IPS-20b (cell line): Measurements from ENCODE around the gene SH3BP2.
A peak's percentile ranks its signal among the peaks of the same experiment; 100 is the strongest.

Experiments
- H3K27ac ChIP-seq: one replicate; pipeline ENCODE4 v1.5.1; 2013; ENCODE audit warnings: low read length
- H3K27me3 ChIP-seq: 2 replicates; pipeline ENCODE4 v1.6.1; 2013; ENCODE audit warnings: mild to moderate bottlenecking, low read length, inconsistent platforms; ENCODE audit not compliant: insufficient read depth
- H3K36me3 ChIP-seq: 2 replicates; pipeline ENCODE4 v1.6.1; 2013; ENCODE audit warnings: low read depth, mild to moderate bottlenecking, inconsistent platforms, low read length, moderate library complexity; ENCODE audit not compliant: insufficient read depth
- H3K4me1 ChIP-seq: 2 replicates; pipeline ENCODE4 v1.6.1; 2013; ENCODE audit warnings: mild to moderate bottlenecking, control low read depth, inconsistent platforms, low read length, moderate library complexity; ENCODE audit not compliant: insufficient read depth
- H3K4me3 ChIP-seq: 2 replicates; pipeline ENCODE4 v1.5.1; 2013; ENCODE audit warnings: mild to moderate bottlenecking, low read length, inconsistent platforms
- H3K9ac ChIP-seq: 2 replicates; pipeline ENCODE4 v1.6.1; 2013; ENCODE audit warnings: low read depth, mild to moderate bottlenecking, inconsistent platforms, low read length, moderate library complexity
- H3K9me3 ChIP-seq: 2 replicates; pipeline ENCODE4 v1.6.1; 2013; ENCODE audit warnings: mild to moderate bottlenecking, low read depth, low read length, inconsistent platforms; ENCODE audit not compliant: insufficient read depth

Gene SH3BP2

DNA sequence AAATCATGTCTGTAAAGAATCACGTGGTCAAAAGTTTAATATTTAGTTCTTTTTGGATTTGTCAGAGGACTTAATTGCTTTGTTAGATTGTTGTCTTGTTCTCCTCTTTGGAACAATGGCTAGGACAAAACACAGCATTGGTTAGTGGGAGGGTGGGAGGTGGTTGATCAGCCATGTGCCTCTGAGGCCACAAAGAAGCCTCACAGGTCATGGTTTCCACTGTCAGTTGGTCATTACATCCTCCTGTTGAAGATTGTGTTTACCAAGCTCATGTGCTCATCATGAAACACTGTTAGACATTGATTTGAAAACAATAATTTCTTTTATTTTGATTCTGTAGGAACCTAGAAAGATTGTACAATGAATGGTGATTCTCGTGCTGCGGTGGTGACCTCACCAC, 82.7 kb downstream of the SH3BP2 start:
- H3K4me1 ChIP-seq, result peaks cover 6% of the 10 kb centered on the region; the same call in 1 of the 2 replicates
- H3K4me3 ChIP-seq, result no peak overlapping the region
- H3K9ac ChIP-seq, result no peak overlapping the region
- H3K36me3 ChIP-seq, result peaks cover 28% of the 10 kb centered on the region
- no peak overlapping the region for H3K27ac ChIP-seq
- no peaks in the 10 kb centered on the region for H3K27me3 ChIP-seq
- H3K9me3 ChIP-seq, result no peaks in the 10 kb centered on the region

DNA sequence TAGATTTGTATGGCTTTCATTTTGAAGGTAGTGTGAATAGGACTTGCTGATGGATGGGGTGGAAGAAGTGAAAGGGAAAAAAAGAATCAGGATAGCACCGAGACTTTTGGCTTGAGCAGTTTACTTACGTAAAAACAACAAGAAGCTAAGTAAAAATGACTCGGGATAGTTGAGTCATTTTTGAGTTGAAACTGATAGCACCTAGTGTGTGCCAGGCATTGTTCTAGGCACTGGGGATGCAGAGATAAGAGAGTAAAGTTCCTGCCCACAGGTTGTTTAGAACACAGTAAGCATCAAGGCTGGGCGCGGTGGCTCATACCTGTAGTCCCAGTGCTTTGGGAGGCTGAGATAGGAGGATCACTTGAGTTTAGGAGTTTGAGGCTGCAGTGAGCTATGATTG, 85.5 kb downstream of the SH3BP2 start:
- no peaks in the 10 kb centered on the region for H3K9me3 ChIP-seq
- no peak overlapping the region for H3K27ac ChIP-seq
- H3K4me3 ChIP-seq, result no peak overlapping the region
- no peak overlapping the region for H3K9ac ChIP-seq
- peaks cover 9% of the 10 kb centered on the region; the same call in 1 of the 2 replicates for H3K4me1 ChIP-seq
- H3K36me3 ChIP-seq, result peaks cover 28% of the 10 kb centered on the region
- no peaks in the 10 kb centered on the region for H3K27me3 ChIP-seq

DNA sequence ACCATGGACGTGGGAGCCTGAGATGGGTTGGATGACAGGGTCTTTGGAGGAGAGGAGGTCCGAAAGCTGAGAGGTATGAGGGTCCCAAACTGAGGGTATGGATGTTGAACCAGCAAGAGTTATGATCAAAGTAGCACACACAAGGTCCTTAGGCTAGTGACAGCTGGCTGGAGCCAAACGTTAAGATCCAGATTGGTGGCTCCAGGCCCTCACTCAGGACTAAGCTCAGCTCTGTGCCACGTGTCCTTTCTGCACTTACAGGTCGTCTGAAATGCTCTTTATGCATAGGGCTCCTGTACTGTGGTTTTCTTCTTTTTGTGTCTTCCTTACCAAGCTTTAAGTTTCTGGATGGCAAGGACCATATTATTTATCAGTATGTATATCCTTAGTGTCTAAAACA, 86.1 kb downstream of the SH3BP2 start:
- peaks cover 29% of the 10 kb centered on the region for H3K36me3 ChIP-seq
- no peaks in the 10 kb centered on the region for H3K27me3 ChIP-seq
- H3K9me3 ChIP-seq, result no peaks in the 10 kb centered on the region
- H3K27ac ChIP-seq, result no peak overlapping the region
- H3K4me1 ChIP-seq, result peaks cover 9% of the 10 kb centered on the region; the same call in 1 of the 2 replicates
- H3K4me3 ChIP-seq, result no peak overlapping the region
- H3K9ac ChIP-seq, result no peak overlapping the region

DNA sequence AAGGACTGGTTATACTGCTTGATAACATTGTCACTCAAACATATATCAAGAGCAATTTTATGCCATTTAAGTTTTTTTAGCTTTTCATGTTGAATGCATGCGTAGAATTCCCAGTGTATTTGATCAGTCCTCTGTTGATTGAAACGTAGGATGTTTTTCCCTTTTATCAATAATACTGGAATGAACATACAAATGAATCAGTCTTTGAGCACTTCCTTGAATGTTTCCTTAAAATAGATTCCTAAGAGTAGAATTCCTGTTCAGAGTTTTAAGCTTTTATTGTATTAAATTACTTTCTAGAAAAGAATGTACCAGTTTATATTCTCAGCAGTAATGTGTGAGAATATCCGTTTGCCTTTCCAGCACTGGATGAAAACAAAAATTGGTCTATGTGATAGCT, 88.5 kb downstream of the SH3BP2 start:
- H3K27me3 ChIP-seq, result no peaks in the 10 kb centered on the region
- peaks cover 37% of the 10 kb centered on the region for H3K36me3 ChIP-seq
- peaks cover 3% of the 10 kb centered on the region; the same call in 1 of the 2 replicates for H3K4me1 ChIP-seq
- H3K27ac ChIP-seq, result no peak overlapping the region
- H3K9ac ChIP-seq, result no peak overlapping the region; the same call in 1 of the 2 replicates
- no peaks in the 10 kb centered on the region for H3K9me3 ChIP-seq
- H3K4me3 ChIP-seq, result no peak overlapping the region

DNA sequence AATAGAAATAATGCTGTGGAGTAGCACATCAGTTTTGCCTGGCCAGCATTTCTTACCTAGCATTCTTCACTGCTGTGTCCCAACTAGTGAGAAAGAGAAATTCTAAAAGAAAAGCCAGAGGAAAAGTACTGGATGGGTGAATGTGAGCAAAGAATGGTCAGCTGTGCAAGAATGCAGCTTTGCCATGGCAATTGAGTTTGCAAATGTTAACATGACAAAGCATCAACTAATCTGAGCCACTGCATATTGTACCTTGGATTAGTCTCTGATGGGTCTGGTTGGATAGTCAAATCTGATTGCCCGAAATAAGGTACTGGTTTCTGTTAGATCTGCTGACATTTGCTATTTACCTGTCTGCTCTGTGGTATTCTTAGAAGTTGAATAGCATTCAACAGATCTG, 89.5 kb downstream of the SH3BP2 start:
- H3K36me3 ChIP-seq, result peaks cover 35% of the 10 kb centered on the region
- H3K4me1 ChIP-seq, result peaks cover 3% of the 10 kb centered on the region; the same call in 1 of the 2 replicates
- no peaks in the 10 kb centered on the region for H3K9me3 ChIP-seq
- H3K27me3 ChIP-seq, result no peaks in the 10 kb centered on the region
- no peak overlapping the region for H3K4me3 ChIP-seq
- H3K9ac ChIP-seq, result 0 out of 2 replicates have a peak overlapping the region, but pooled peaks have one; percentile 26
- H3K27ac ChIP-seq, result no peak overlapping the region

DNA sequence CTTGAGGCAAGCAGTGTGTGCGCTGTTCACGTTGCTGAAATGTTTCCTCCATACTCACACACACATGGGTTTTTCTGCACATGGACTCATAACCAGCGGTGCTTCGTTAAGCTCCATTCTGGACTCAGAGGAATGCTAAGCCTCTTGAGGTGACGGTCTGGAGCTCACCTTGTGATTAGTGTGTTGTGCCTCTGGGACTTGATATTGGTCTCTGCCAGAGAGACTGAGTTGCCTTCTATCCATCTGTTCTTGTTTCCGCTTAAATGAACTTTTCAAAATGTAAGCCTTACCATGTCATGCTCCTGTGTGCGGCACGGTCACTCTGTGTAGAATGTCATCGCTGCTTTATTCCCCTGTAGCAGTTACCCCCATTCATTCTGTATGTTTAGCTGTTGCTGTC, 93.3 kb downstream of the SH3BP2 start:
- no peak overlapping the region for H3K4me3 ChIP-seq

DNA sequence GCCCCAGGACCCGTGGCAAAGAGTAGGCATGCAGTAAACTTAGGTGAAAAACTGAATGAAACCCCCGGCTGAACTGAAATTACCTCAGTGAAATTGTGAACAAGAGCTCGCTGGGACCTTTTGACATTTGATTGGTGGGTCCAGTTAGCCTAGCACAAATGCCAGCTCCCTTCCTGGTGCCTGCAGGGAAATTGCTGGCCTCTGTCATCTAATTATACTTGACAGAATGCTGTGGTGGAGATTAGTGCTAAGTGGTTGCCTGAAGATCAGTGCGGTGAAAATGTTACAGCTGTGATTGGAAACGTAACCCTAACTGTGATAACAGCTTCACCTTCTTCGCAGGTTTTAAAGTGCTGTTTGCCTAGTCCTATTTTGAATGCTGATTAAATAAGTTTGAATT, 93.7 kb downstream of the SH3BP2 start:
- Histone ChIP-seq H3K27ac (no peak overlapping the region), H3K4me3 (no peak overlapping the region), H3K36me3 (peaks cover 24% of the 10 kb centered on the region), H3K4me1 (no peaks in the 10 kb centered on the region; the same call in 1 of the 2 replicates), H3K9me3 (no peaks in the 10 kb centered on the region), H3K9ac (no peak overlapping the region), H3K27me3 (no peaks in the 10 kb centered on the region)

More for the DNA sequence above, 93.3 kb downstream of the SH3BP2 start:
- Histone ChIP-seq H3K4me1 (peaks cover 3% of the 10 kb centered on the region; the same call in 1 of the 2 replicates), H3K27ac (no peak overlapping the region), H3K9ac (no peak overlapping the region), H3K27me3 (no peaks in the 10 kb centered on the region), H3K9me3 (no peaks in the 10 kb centered on the region), H3K36me3 (peaks cover 24% of the 10 kb centered on the region)

DNA sequence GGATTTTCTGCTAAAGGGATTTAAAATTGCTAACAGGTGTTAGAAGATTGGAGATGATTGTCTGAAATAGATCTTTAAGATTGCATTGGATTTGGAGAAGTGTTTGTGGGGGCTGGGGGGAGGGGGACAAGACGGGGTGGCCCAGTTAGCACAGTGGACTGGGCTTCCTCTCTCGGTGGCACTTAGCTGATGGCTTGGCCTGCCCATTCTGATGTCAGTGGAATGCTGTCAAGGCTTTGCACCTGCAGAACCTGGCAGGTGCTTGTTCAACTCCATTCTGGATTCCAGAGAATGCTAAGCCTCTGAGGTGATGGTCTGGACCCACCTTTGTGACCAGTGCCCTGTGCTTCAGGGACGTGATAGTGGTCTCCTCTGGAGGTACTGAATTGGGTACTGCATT, 94.5 kb downstream of the SH3BP2 start:
- Histone ChIP-seq H3K27me3 (no peaks in the 10 kb centered on the region), H3K27ac (no peak overlapping the region), H3K36me3 (peaks cover 24% of the 10 kb centered on the region), H3K9ac (no peak overlapping the region), H3K9me3 (no peaks in the 10 kb centered on the region), H3K4me1 (no peaks in the 10 kb centered on the region), H3K4me3 (no peak overlapping the region)

DNA sequence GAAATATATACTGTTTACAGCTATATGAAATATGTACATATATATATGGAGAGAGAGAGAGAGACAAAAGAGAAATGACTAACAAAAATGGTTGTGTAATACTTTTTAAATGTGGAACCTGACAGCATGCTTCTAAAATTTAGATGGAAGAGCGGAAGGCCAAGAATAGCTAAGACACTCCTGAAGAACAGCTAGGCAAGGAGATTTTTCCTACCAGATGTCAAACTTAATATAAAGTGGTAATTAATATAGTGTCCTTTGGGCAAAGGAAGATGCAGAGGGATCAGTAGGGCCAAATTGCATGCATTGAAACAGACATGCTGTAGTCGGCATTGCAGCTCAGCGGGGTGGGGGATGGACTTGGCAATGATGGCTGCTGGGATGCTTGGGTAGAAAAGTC, 96.0 kb downstream of the SH3BP2 start:
- H3K9ac ChIP-seq, result no peak overlapping the region
- no peak overlapping the region for H3K4me3 ChIP-seq
- no peak overlapping the region for H3K27ac ChIP-seq
- H3K36me3 ChIP-seq, result peaks cover 28% of the 10 kb centered on the region
- H3K9me3 ChIP-seq, result no peaks in the 10 kb centered on the region
- H3K4me1 ChIP-seq, result no peaks in the 10 kb centered on the region
- H3K27me3 ChIP-seq, result no peaks in the 10 kb centered on the region
